Measurements from ENCODE around the gene LGR5. TPM values are rescaled to one million over a fixed set of nuclear protein-coding genes. Genes with fewer than 3 reads are reported as not detected.
A peak's percentile ranks its signal among the peaks of the same experiment; 100 is the strongest.

Gene LGR5
- under 0.01 TPM for total RNA-seq

GRCh38 chr12:71439613-71440344 lies at the start of gene LGR5:
Gene LGR5, plus strand, starts transcription at chr12:71439798. Its CDS starts 283 bp downstream, at chr12:71440081.
- FAIRE-seq (no peak), DNase-seq (ENCODE audit: low spot score in 2 of 2) (peak; percentile 70 to 78)

- FAIRE-seq (no peak), DNase-seq (ENCODE audit: low spot score in 2 of 2) (peak in 1 of 2 donors; percentile 50)
These were observed 47.0 kb upstream of the LGR5 start for GRCh38 chr12:71392521-71393145.

DNA sequence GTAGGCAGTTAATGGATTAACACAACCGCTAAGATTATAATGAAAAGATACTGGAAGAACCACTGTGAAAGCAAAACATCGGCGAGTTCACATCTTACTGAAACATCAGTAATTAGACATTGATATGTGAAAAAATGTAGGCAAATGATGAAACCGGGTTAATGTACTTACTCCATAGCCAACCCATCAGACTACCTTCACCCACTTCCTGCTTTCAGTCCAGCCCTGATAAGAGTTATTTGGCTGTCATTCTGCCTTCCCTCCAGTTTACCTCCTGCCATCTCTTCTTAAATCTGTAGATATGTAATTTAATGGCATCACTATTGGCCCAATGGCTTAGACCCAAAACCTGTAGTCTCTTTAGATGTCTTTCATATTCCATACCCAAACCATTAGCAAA lies 46.0 kb upstream of the LGR5 start:
- FAIRE-seq (no peak), DNase-seq (ENCODE audit: low spot score in 2 of 2) (no peak)

GRCh38 chr12:71397433-71397954 lies 42.1 kb upstream of the LGR5 start:
- FAIRE-seq, result no peak
- DNase-seq (ENCODE audit: low spot score in 2 of 2), result no peak

DNA sequence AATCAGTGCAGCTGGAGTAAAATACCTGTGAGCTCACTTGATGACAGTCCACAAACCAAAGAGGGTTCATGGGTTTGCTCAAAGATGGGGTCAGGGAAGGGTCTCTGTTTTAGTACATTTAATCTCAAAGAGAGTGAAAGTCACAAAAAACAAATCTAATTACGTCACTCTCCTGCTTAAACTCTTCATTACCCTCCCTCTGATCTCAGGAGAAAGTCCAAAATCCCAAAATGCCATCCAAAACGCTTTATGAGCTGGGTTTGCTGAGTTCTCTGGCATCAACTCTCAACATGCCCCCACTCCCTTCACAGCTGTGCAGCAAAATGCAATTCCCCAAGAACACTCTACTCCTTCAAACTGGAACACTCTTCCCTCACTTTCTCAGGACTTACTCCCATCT lies 40.4 kb upstream of the LGR5 start:
- DNase-seq (ENCODE audit: low spot score in 2 of 2) (no peak), FAIRE-seq (no peak)

DNA sequence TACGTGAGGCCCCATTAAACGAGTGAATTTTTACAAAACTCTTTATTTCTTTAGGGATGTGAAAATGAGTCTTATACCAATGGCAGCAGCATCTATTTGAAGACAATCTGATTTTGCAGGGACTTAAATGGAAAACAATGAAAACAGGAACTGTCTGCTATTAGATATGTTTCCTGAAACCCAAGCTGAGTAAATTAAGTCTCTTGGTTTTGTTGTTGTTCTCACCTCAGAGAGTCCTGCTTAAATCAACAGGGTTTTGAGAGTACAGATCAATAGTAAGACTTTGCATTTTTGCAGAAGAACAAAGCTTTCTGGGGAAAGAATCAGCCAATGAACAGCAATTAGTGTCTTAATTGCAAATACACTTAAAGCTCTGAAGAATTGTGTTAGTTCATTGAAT lies 39.1 kb upstream of the LGR5 start:
- FAIRE-seq (no peak), DNase-seq (ENCODE audit: low spot score in 2 of 2) (no peak)

DNA sequence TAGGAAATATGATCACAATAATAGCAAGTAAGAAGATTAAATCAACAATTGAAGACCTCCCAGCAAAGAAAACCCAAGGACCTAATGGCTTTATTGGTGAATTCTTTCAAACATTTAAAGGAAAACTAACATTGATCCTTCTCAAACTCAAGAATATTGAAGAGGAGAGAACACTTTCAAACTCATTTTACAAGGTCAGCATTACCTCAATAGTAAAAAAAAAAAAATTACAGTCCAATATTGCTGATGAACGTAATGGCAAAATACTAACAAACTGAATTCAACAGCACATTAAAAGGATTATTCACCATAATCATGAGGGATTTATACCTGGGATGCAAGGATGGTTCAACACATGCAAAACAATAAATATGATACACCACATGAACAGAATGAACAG lies 33.7 kb upstream of the LGR5 start:
- DNase-seq (ENCODE audit: low spot score in 2 of 2) (no peak), FAIRE-seq (no peak)

GRCh38 chr12:71407732-71408131 lies 31.9 kb upstream of the LGR5 start:
- FAIRE-seq (no peak), DNase-seq (ENCODE audit: low spot score in 2 of 2) (no peak)

- DNase-seq (ENCODE audit: low spot score in 2 of 2), result no peak
- FAIRE-seq, result no peak
These were observed 28.8 kb upstream of the LGR5 start for GRCh38 chr12:71410844-71411243.

DNA sequence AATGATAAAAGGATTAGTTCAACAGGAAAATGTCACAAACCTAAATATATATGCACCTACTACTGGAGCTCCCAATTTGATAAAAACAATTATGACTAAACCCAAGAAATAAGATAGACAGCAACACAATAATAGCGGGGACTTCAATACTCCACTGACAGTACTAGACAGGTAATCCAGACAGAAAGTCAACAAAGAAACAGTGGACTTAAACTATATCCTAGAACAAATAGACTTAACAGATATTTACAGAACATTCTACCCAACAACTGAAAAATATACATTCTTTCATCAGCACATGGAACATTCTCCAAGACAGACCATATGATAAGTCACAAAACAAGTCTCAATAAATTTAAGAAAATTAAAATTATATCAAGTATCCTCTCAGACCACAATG lies 28.0 kb upstream of the LGR5 start:
- no peak for FAIRE-seq
- DNase-seq (ENCODE audit: low spot score in 2 of 2), result no peak

DNA sequence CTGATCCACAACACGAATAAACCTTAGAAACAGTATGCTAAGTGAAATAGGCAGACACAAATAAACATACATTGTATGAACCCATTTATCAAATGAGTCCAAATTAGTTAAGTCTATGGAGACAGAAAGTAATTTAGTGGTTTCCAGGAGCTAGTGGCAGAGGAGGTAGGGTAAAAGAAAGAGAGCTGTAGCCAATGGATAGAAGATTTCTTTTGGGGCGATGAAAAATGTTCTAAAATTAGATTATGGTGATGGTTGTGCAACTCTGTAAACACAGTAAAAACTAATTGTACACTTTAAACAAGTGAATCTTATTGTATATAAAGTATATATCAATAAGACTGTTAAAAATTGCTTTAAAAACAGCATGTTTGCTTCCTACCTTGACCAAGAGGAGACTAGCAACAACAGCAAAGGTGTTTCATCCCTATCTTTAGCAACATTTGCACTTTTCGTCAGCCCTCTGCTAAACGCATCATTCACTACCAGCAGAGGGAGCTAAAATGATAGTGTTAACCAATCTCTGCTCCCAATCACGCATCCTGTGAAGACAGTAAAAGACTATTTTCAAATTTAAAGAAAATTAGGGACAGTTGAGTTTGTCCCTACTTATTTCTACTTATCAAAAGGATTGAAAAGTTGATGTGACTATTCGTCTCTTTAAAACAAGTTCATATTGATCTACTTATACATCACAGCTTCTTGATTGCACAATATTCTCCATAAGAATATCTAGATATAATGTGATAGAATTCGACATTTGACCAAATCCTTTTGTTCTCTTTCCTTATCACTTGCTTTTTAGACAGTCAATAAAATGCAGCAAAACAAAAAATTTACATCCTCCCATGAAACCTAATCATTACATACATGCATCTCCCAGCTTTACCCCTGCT lies 24.0 kb upstream of the LGR5 start:
- DNase-seq (ENCODE audit: low spot score in 2 of 2), result peak; percentile 26 to 33
- peak; percentile 82 for FAIRE-seq

DNA sequence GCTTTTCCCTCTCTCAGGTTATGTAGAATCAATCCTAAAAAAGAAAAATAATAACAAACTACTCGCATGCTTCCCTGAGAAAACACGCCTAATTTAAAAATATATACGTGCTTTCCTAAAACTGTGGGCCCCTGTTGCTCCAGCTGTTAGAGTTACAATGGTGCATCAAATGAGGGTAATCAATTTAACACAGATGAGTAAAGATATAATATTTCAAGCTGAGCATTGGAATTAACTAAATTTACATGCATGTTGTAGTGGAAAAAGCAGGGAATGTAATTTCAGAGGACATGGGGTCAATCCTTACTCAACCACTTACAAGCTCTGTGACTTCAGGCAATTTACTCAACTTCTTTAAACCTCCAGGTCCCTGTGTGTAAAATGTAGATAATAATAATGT lies 22.4 kb upstream of the LGR5 start:
- FAIRE-seq (no peak), DNase-seq (ENCODE audit: low spot score in 2 of 2) (no peak)

DNA sequence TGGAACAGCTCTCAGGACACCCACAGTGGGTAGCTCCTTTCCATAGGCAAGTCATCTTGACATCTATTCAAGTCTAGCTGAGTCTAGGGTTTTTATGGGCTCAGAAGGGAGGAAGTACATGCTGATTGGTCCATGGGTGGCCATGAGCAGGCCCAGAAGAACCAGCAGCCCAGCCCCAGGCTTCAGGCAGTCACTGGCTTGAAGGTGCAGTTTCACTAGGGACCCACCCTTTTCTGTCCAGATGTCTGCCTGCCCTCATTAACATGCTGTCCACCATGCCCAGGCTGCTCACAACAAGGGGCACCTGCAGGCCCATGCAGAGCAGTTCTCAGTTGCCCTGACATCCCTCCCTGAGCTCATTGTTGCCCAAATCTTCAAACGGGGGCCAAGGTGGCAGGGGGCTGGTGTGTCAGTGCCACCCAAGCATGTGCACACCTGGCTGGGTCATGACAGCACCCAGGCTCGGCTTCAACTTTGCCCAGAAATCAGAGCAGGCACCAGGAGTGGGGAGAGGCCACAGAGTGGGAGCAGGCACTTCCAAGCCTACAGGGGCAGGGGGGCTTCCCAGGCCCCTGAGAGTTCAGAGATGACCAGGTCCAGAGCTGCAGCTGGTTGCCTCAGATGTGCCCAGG lies 18.7 kb upstream of the LGR5 start:
- DNase-seq (ENCODE audit: low spot score in 2 of 2) (no peak), FAIRE-seq (no peak)

DNA sequence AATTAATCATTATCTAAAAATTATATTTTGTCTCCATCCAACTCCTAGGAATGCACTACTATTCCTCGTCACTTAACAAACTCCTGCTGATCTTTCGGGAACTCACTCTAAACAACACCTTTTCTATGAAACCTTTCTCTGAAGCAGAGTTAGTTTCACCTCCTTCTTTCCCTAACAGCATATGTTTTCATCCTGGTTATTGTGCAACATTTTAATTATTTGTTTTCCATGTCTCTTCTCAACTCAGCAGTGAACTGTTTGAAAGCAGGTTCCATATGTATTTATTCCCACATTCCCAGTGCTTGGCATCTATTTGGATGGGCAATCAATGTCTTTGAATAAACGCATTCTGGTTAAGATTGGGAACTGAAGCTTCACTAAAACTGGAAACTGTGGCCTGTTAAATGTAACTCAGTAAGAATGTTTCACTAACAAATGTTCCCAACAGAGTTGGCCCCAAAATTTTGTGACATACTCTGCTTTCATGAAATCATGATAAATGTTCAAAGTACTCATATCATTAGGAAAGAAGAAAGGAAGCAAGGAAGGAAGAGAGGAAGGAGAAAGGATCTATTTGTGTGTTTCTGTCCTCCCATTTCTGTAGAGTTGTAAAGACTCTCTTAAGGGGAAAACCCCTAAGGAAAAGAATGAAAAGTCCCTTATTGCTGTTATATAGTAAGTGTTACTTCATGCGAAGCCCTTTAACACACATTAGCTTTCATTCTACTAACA lies 13.9 kb upstream of the LGR5 start:
- no peak for FAIRE-seq
- no peak for DNase-seq (ENCODE audit: low spot score in 2 of 2)

DNA sequence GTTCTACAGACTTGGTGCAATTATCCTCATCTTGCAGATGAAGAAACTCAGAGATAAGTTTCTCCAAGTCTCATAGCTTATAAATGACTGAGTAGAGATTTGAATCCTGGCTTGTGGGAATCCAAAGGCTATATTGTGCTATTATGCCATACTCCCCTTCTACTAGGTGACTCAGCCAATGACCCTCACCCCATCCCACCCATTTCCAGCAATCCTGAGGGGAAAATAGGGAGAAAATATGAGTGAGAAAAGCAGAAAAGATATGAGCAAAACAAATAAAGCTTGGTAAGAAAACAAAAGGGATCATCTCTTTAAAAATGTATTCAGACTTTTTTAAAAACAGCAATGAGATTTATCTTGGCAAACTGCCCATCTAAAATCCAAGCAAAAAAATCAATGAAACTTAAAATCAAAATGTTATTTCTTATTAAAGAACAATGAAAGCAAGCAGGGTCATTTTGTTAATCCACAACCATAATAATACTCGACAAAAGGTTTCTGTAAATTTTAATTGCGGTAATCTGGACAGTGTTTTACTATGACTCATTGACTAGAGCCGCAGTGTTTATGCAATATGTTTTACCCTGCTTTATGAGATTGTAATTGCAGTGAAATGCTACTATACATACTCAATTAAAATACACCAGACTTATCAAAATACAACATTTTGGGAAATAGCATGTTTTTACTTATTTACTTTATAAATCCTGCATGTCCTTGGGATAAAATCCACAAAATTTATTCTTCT lies 13.1 kb upstream of the LGR5 start:
- DNase-seq (ENCODE audit: low spot score in 2 of 2) (no peak), FAIRE-seq (no peak)

- FAIRE-seq, result no peak
- DNase-seq (ENCODE audit: low spot score in 2 of 2), result no peak
These were observed 8.8 kb upstream of the LGR5 start for GRCh38 chr12:71430756-71431155.

GRCh38 chr12:71431991-71432390 lies 7.6 kb upstream of the LGR5 start:
- DNase-seq (ENCODE audit: low spot score in 2 of 2) (no peak), FAIRE-seq (no peak)

DNA sequence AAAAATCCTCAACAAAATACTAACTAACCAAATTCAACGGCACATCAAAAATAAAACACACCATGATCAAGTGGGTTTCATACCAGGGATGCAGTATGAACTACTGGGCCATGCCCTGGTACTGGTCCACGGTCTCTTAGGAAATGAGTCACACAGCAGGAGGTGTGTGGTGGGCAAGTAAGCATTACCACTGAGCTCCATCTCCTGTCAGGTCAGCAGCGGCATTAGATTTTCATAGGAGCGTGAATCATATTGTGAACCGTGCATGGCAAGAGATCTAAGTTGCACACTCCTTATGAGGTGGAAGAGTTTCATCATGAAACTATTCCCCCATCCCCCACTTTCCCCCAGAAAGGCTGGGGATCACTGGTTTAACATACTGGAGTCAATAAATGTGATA lies 6.7 kb upstream of the LGR5 start:
- FAIRE-seq, result no peak

GRCh38 chr12:71436696-71437095 lies 2.9 kb upstream of the LGR5 start:
- FAIRE-seq (no peak), DNase-seq (ENCODE audit: low spot score in 2 of 2) (no peak)

More for the DNA sequence above, 6.7 kb upstream of the LGR5 start:
- no peak for DNase-seq (ENCODE audit: low spot score in 2 of 2)

Data from frontal cortex (tissue), 4 donors.